Gastroesophageal sphincter (tissue), 4 donors: ENCODE measurements around the gene CCDC154. TPM values are rescaled to one million over a fixed set of nuclear protein-coding genes. Genes with fewer than 3 reads are reported as not detected.

Experiments used
- ATAC-seq: fragments of 150-250 bp; one replicate; pipeline ENCODE4 v1.9.1; 2016; ENCODE audit warnings: mild to moderate bottlenecking, moderate library complexity
- H3K27ac ChIP-seq, 4 donors: fragments of 200-600 bp; sonication (generic) in 3 of 4; 1 replicate in 3 of 4; 2 replicates in 1 of 4; pipeline ENCODE4 v1.5.1; 2016 to 2019
- H3K27me3 ChIP-seq: fragments of 200-600 bp; sonication (generic); one replicate; pipeline ENCODE4 v1.5.1; 2019
- H3K36me3 ChIP-seq, 2 donors: fragments of 200-600 bp; sonication (generic); one replicate each; pipeline ENCODE4 v1.5.1; 2019; ENCODE audit warnings: control low read depth in 1 of 2
- H3K4me1 ChIP-seq, 3 donors: fragments of 200-600 bp; sonication (generic); 1 replicate in 2 of 3; 2 replicates in 1 of 3; pipeline ENCODE4 v1.5.1; 2016 to 2019; ENCODE audit warnings: control low read depth in 2 of 3
- H3K4me3 ChIP-seq, 2 donors: fragments of 200-600 bp; sonication (generic); one replicate each; pipeline ENCODE4 v1.5.1; 2019; ENCODE audit warnings: mild to moderate bottlenecking in 1 of 2, moderate library complexity in 1 of 2
- H3K9me3 ChIP-seq, 3 donors: fragments of 200-600 bp; sonication (generic); one replicate each; pipeline ENCODE4 v1.5.1; 2017 to 2019; ENCODE audit warnings: control low read depth in 2 of 3
- CTCF ChIP-seq, 4 experiments: fragments of 200-600 bp in 2 of 4; fragments of 450-650 bp in 2 of 4; sonication (generic) in 1 of 4; IDR thresholded peaks; one replicate each; pipeline ENCODE4 v1.5.1; 2017 to 2019; ENCODE audit warnings: antibody characterized with exemption in 4 of 4, mild to moderate bottlenecking in 2 of 4, moderate library complexity in 2 of 4
- EP300 ChIP-seq: sonication (generic); formaldehyde crosslinking; IDR thresholded peaks from one replicate; pipeline ENCODE4 v1.6.1; 2017; ENCODE audit warnings: antibody characterized with exemption, mild to moderate bottlenecking
- POLR2A ChIP-seq, 2 donors: fragments of 450-650 bp; IDR thresholded peaks; one replicate each; pipeline ENCODE4 v1.6.1; 2017; ENCODE audit warnings: antibody characterized with exemption in 2 of 2, mild to moderate bottlenecking in 2 of 2, moderate library complexity in 1 of 2
- POLR2AphosphoS5 ChIP-seq: sonication (generic); formaldehyde crosslinking; IDR thresholded peaks from one replicate; pipeline ENCODE4 v1.6.1; 2017; ENCODE audit warnings: antibody characterized with exemption
- WGBS, 2 donors: methylation state at CpG; one replicate each; pipeline ENCODE4 v1.1.5; 2018; ENCODE audit warnings: low coverage in 1 of 2; 5-methylcytosine and 5-hydroxymethylcytosine counted together
- total RNA-seq, 4 donors: library from RNA; depleted of rRNA; stranded (reverse); fragments of >200 nt; gene quantifications; one replicate each; pipeline ENCODE4 v1.1.0, GENCODE V29; 2016

The CCDC154 gene
- total RNA-seq, 4 donors from 2014 or later: not detected

GRCh38 chr16:1433263-1433560 is 11.1 kb downstream of the CCDC154 start:
- TF ChIP-seq EP300 (no peak), CTCF (IDR thresholded peaks at IDR 0.05) (no peak)
- WGBS, 2 donors: no CpG with 5 or more reads among the region's 14 CpGs
- Histone ChIP-seq H3K4me1 (peaks cover 0 to 6% (median 0%) of the 10 kb centered on the region in 3 donors), H3K27me3 (peaks cover 46% of the 10 kb centered on the region), H3K9me3 (no peaks in the 10 kb centered on the region), H3K4me3 (no peak overlapping the region), H3K36me3 (peaks cover 0 to 13% of the 10 kb centered on the region in 2 donors), H3K27ac (no peak overlapping the region)
- no peak for ATAC-seq

DNA sequence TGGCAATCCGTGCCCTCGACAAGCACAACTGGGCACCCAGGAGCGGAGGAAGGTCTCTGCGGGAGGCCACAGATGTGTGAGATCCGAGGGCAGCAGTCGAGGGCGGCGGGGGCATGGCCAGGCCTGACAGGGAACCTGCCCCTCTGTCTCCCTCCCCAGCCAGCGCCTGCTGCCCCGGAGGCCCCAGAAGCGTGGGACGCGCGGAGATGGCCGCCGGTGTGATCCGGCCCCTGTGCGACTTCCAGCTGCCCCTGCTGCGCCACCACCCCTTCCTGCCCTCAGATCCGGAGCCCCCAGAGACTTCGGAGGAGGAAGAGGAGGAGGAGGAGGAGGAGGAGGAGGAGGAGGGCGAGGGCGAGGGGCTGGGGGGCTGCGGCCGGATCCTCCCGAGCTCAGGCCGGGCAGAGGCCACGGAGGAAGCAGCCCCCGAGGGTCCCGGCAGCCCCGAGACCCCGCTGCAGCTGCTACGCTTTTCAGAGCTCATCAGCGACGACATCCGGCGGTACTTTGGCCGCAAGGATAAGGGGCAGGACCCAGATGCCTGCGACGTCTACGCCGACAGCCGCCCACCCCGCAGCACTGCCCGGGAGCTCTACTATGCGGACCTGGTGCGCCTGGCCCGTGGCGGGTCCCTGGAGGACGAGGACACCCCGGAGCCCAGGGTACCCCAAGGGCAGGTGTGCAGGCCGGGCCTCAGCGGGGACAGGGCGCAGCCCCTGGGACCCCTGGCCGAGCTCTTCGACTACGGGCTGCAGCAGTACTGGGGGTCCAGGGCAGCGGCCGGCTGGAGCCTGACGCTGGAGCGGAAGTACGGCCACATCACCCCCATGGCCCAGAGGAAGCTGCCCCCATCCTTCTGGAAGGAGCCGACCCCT is 11.7 kb downstream of the CCDC154 start:
- peak overlapping the region in 1 of 4 donors; percentile 12 for H3K27ac ChIP-seq
- H3K4me1 ChIP-seq: peaks cover 0 to 6% (median 0%) of the 10 kb centered on the region in 3 donors
- TF ChIP-seq POLR2AphosphoS5: no peak
- no peak for TF ChIP-seq CTCF (IDR thresholded peaks at IDR 0.05)
- TF ChIP-seq EP300: no peak
- no peak for TF ChIP-seq POLR2A (IDR thresholded peaks at IDR 0.05)
- peaks cover 47% of the 10 kb centered on the region for H3K27me3 ChIP-seq
- peak overlapping the region in 1 of 2 donors; percentile 18 for H3K4me3 ChIP-seq
- no peak for ATAC-seq
- peaks cover 0 to 10% of the 10 kb centered on the region in 2 donors for H3K36me3 ChIP-seq
- WGBS, 2 donors: 90% methylated on average over 14 of the region's 63 CpGs; no CpG with 5 or more reads in 1 of the 2 donors
- H3K9me3 ChIP-seq: no peaks in the 10 kb centered on the region

GRCh38 chr16:1431497-1432270 is 12.7 kb downstream of the CCDC154 start:
- no peak overlapping the region for H3K4me3 ChIP-seq
- WGBS, 2 donors: 86% methylated on average over 1 of the region's 20 CpGs; no CpG with 5 or more reads in 1 of the 2 donors
- no peaks in the 10 kb centered on the region for H3K9me3 ChIP-seq
- peaks cover 0 to 6% (median 0%) of the 10 kb centered on the region in 3 donors for H3K4me1 ChIP-seq
- no peak for TF ChIP-seq POLR2A (IDR thresholded peaks at IDR 0.05)
- TF ChIP-seq EP300: no peak
- TF ChIP-seq POLR2AphosphoS5: no peak
- no peak for TF ChIP-seq CTCF (IDR thresholded peaks at IDR 0.05)
- H3K27ac ChIP-seq: no peak overlapping the region
- peaks cover 0 to 10% of the 10 kb centered on the region in 2 donors for H3K36me3 ChIP-seq
- H3K27me3 ChIP-seq: peaks cover 47% of the 10 kb centered on the region
- no peak for ATAC-seq

GRCh38 chr16:1430759-1431496 is 13.4 kb downstream of the CCDC154 start, which contains the start of gene PERCC1:
Gene PERCC1 (plus strand): TSS chr16:1431078. CDS start chr16:1432594, 1,516 bp downstream.
- Histone ChIP-seq H3K4me3 (no peak within 1 kb of the TSS), H3K4me1 (peaks cover 0 to 6% (median 0%) of the 10 kb centered on the region in 3 donors), H3K27ac (no peak within 1 kb of the TSS), H3K36me3 (peaks cover 0 to 2% of the 10 kb centered on the region in 2 donors), H3K27me3 (peaks cover 47% of the 10 kb centered on the region), H3K9me3 (no peaks in the 10 kb centered on the region)
- ATAC-seq: no peak
- WGBS, 2 donors: 93% methylated on average over 5 of the region's 35 CpGs; no CpG with 5 or more reads in 1 of the 2 donors
- no peak for TF ChIP-seq POLR2A (IDR thresholded peaks at IDR 0.05)
- no peak for TF ChIP-seq CTCF (IDR thresholded peaks at IDR 0.05)
- TF ChIP-seq POLR2AphosphoS5: no peak
- TF ChIP-seq EP300: no peak
